Stimulated activated CD8-positive, alpha-beta memory T cell treated with anti-CD3 and anti-CD28 coated beads, Interleukin-2, amount 100 ng/mL, for 1 hour (primary cell): ENCODE results near the gene NAXD.
"Not testable (repeated sequence)": the region's sequence is repeated elsewhere in the genome, so short reads cannot be mapped to it uniquely, and the experiment has no call there.

Experiments
- DNase-seq, 2 donors: peaks; one replicate each; pipeline ENCODE4 v3.0.0-alpha.2; 2020; ENCODE audit warnings: low read depth in 2 of 2

NAXD gene

DNA sequence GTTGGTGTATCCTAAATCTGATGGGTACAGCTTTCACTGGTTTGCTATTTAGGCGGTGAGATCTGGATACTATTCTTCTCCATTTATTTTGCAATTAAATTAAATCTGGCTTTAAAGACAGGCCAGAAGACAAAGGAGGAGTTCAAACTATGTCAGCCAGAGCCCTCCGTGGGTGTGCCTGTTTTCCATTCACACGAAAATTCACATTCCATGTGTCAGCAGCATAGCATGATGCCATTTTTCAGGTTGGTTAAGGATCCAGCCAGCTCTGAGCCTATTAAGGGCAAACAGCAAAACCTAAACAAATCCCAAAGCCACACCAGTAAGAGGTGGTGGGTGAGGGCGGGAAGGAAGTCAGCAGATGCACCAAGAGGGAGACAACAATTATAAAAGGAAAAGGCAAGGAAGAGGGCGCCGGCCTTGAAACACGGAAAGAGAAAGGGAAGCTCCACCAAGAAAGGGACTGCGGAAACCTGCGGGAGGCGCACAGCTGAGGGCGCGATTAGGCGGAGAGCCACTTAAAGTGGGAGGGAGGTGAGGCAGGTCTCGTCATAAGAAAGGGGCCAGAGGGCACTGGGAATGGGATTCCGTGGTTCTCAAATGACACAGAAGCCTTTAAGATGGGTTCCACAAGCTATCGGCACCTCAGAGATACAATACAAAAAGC, 47.6 kb downstream of the NAXD start:
- DNase-seq = no peak

DNA sequence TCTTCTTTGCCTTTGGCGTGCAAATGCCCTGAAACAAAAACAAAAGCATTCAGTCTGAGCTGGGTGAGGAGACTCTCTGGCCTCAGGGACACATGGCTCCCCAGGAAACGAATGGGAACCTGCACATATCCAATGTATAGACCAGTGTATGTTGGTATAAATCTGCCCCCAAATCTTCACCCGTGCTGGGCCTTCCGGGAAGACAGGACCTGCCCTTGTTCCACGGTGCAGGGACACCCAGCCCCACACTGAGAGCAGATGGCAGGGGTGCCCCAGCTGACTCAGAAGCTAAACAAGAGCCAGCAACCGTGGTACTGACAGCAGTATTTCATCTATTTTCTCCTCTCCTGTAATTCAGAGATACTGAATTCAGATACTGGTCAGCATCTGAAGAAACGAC, 48.1 kb downstream of the NAXD start:
- DNase-seq = no peak

DNA sequence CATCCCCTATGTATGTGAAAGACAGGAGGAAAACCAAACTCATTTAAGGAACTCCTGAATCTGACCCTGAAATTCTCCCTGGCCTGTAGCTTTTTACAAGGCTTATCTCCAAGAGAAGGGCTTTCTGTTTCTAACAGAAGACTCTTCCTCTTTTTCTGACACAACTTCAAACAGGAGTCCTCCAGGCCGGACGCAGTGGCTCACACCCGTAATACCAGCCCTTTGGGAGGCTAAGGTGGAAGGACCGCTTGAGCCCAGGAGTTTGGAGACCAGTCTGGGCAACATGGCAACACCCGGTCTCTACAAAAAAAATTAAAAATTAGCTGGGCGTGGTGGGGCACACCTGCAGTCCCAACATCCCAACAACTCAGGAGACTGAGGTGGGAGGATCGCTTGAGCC, 48.7 kb downstream of the NAXD start:
- no peak for DNase-seq

DNA sequence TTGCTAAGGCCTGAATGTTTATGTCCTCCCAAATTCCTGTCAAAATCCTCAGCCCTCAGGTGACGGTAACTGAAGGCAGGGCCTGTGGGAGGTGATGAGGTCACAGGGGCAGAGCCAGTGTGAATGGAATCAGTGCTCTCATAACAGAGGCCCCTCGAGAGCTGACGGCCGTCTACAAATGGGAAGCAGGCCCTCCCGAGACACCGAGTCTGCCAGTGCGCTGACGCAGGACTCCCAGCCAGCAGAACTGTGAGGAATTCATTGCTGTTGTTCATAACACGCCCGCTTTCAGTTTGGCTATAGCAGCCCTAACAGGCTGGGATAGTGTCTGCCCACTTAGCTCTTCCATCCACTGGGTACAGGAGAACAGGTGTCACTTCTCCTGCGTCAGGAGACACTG, 49.3 kb downstream of the NAXD start:
- DNase-seq = no peak

DNA sequence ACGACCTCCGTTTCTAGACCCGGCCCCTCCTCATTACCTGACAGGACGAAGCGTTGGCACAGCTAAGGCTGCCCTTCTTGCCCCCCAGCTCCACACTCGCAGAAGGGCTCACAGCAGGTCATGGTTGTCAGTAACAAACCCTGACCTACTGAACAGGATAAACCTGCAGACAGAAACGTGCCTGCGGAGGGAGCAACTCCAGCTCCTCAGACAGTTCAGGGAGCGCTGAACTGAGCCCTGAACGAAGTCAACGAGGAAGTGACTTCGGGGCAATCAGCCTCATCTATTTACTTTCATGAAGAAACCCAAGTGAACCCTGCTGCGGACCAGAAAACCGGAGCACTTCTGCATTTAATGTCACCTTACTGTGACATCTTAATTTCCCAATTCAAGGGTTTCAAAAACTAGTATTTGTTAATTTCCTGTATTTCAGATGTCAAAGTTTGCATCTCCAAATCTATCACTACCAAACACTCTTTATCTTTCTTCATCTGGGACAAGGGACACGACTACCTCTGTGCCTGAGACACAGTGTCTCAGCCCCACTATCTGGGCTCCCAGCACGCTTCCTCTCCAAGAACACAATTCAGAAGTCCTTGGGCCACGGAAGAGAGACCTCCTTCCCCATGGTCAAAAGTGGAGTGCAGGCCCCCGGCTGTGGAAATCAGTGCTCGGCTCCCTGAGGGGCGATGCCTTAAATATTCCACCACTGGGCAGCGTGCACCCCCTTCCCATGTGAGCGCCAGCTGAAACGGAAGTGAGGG, 50.3 kb downstream of the NAXD start:
- DNase-seq = no peak

DNA sequence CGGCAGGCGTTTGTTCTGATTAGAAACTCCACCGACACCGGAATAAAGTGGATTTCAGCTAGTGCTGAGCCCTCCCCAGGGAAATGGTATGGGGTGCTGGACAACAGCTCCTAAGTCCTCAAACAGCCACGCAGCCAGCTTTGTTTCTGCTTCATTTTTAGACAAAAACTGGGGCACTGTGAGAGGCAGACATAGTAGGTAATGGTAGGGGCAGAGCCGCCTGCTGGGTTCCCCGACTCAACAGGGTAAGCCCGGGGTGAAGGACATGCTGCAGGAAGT, 50.8 kb downstream of the NAXD start:
- no peak for DNase-seq

DNA sequence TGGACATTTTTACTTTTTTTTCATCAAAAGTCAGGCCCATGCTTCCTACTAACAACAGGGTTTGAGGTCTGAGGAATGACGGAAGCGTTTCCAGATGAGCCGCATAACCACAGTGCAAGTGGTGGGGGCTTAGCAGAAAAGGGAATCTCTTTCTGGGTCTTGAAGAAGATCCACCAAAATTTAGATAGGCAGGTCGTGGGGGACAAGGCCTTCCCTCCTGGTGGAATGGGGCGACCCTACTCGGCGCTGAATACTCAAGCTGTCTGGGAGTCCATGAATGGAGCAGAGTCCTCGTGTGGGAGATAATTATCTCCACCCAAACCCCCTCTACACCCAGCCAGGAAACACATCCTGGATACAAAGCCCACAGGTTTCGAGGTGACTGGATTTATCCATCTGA, 53.7 kb downstream of the NAXD start:
- no peak for DNase-seq

DNA sequence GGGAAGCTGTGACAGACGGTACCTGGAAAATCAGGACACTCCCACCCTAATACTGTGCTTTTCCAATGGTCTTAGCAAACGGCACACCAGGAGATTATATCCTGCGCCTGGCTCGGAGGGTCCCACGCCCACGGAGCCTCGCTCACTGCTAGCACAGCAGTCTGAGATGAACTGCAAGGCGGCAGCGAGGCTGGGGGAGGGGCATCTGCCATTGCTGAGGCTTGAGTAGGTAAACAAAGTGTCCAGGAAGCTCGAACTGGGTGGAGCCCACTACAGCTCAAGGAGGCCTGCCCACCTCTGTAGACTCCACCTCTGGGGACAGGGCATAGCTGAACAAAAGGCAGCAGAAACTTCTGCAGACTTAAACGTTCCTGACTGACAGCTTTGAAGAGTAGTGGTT, 54.5 kb downstream of the NAXD start:
- not testable (repeated sequence) for DNase-seq

DNA sequence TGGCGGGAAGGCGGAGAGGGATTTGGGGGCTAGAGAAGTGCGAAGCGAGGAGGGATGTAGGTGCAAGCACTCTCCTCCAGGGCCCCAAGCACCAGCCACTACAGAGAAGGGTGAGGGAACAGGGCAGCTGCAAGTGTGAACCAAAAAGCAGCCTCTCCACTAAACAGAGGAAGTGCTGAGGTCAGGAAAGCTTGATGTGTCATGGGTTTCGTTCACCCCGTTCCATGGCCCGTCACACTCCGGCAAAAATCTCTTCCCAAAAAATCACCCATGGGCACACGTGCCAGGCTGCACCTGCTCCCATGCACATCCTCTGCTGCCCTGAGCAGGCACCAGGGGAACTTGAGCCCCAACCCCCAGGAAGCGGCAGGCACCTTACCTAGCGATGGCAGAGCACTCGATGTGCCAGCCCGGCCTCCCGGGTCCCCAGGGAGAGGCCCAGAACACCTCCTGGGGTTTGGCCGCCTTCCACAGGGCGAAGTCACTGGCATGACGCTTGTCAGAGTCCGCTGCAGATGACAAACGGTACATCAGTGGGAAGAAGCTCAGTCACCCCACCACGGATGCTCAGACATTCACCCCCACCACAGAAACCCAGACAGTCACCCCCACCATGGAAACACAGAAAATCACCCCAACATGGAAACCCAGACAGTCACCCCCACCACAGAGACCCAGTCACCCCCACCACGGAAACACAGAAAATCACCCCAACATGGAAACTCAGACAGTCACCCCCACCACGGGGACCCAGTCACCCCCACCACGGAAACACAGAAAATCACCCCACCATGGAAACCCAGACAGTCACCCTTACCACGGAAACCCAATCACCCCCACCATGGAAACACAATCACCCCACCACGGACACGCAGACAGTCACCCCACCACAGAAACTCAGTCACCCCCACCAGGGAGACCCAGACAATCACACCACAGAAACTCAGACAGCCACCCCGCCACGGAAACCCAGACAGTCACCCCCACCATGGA, 61.5 kb downstream of the NAXD start:
- DNase-seq = no peak

DNA sequence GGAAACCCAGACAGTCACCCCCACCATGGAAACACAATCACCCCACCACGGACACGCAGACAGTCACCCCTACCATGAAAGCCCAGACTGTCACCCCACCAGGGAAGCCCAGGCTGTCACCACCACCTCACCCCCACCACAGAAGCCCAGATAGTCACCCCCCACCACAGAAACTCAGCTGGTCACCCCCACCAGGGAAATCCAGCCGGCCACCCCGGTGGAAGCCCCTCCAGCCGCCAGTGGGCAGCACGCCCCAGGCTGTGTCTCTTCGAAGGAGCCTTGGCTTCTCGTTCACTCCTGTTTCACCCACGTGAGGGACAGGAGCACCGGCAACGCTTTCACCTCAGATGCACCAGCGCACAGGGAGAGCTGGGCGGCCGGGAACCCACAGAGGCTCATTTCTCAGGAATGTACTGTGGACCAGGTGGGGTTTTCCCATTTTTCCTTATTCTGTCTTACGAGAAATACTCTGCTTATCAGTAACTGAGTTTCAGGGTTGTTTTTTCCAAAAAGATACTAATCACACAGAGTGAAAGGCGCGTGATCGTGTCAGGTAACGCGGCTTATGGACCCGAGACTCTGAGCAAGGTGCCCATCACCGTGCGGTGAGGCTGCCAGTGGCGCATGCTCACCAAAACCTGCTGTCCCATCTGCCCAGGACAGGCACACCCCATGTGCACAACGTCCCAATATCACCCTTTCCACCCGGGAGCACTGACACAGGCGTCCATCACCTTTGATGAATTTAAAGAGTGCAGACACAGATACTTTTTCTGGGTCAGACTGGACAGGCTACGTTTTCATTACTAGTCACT, 62.6 kb downstream of the NAXD start:
- DNase-seq = no peak

DNA sequence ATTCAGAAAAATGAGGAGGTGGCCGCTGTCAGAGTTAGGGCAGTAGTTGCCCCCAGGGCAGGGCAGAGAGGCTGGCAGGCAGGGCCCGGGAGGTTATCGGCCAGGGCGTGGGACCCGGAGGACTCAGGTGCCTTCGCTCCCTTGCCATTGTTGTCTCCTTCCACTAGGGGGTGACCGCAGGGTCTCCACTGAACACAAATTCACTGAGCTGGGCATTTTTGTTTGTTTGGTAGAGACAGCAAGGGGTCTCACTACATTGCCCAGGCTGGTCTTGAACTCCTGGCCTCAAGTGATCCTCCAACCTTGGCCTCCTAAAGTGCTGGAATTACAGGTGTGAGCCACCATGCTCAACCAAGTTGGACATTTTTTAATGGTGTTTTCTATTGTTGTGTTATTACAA, 65.5 kb downstream of the NAXD start:
- no peak for DNase-seq

DNA sequence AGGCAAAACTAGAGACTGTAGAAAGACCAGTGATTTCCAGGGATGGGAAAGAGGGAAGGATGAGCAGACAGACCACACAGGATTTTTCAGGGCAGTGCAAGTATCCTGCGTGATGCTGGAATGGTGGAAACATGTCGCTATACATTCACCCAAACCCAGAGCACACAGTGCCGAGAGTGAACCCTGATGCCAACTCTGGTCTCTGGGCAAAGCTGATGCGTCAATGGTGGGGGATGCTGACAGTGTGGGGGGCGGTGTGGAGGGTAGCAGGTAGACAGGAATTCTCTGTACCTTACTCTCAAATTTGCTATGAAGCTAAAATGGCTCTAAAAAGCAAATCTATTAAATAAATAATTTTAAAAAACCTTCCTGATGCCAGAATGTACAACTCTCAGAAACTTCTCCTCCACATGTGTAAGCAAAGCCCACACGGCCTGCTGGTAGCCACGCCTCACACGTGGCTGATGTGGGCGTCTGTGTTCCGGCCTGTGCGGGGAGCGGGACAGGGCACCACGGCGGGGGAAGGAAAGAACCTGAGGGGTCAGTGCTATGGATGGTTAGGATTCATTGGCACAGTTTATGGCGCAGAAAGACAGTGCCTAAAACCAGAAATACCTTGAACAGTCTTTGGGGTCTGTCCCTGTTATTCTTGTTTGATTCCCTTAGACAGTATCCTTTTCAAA, 66.7 kb downstream of the NAXD start:
- no peak for DNase-seq

DNA sequence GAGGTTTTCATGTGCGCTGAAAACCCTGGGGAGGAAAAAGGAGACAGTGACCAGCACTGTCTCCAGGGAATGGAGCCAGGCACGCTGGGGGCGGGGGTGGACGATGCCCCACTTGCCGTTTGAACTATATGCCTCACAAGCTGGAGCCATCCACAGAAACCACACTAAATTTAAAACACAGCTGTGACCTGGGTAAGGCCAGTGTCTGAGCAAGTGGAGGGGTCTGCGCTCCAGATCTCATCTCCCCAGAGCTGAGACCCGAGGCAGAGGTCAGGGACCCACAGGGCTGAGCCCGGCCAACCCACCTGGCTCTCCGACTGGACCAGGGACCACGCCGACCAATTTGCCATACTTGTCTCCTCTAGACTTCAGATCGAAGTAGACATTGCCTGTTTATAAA, 67.4 kb downstream of the NAXD start:
- no peak for DNase-seq

DNA sequence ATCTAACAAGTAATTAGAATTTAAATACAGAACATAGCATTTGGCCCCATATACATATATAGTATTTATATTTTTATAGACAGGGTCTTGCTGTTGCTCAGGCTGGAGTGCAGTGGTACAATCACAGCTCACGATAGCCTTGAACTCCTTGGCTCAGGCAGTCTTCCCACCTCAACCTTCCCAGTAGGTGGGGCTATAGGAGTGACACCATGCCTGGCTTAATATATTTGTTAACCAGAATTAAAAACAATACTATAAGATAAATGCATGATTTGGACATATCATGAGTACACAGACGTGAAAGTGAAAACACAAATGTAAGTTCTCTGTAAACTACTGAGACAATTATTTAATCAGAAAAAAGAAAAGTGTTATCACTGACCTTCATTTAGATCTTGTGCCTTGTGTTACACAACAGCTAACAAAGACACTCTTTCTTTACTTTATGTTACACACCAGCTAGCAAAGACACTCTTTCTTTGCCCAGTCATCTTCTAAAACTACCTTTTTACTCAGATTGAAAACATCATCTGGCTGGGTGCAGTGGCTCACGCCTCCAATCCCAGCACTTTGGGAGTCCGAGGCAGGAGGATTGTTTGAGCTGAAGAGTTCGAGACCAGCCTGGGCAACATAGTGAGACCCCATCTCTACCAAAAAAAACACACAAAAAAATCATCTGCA, 68.0 kb downstream of the NAXD start:
- no peak for DNase-seq

DNA sequence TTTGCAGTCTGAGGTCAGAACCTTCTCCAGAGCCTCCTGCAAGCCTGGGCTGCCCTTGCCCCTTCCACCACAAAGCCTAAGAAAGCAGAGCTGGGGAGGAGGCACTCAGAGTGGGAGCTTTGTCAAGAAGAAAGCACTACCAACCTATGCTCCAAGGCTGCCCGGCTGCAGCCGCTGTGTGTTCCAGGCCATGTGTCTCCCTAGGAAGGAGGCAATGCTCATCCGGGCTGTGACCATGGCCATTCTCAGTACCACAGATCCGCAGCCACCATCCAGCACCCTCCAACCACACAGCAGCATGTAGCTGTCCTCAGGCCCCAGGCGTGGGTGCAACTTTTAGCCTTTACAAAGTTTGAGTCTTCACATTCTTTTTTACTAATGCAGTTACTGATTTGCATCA, 68.6 kb downstream of the NAXD start:
- DNase-seq = no peak

DNA sequence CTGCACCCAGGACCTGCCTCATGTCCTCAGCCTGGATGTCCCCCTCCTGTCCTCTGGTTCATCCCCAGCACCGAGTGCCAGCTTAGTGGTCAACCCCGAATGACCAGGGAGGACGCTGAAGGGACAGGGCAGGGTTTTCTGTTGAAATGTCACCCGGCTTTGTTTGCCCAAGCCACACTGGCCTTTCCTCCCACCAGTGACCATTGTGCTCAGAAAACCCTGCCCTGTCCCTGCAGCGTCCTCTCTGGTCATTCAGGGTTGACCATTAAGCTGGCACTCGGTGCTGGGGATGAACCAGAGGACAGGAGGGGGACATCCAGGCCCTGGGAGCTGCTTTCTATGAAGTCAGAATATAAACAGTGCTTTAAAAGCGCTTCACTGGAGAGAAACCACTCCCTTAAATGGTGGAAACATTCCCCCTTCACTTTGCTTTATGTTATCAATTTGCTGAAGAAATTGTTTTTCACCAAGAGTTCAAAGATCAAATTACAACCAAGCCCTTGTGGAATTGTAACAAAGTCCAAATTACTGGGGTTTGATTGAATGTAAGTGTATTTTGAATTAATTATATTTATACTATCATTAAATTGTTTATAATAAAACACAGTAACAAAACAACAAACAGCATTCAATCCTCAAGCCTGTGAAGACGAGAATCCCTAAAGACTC, 69.2 kb downstream of the NAXD start:
- DNase-seq = no peak

DNA sequence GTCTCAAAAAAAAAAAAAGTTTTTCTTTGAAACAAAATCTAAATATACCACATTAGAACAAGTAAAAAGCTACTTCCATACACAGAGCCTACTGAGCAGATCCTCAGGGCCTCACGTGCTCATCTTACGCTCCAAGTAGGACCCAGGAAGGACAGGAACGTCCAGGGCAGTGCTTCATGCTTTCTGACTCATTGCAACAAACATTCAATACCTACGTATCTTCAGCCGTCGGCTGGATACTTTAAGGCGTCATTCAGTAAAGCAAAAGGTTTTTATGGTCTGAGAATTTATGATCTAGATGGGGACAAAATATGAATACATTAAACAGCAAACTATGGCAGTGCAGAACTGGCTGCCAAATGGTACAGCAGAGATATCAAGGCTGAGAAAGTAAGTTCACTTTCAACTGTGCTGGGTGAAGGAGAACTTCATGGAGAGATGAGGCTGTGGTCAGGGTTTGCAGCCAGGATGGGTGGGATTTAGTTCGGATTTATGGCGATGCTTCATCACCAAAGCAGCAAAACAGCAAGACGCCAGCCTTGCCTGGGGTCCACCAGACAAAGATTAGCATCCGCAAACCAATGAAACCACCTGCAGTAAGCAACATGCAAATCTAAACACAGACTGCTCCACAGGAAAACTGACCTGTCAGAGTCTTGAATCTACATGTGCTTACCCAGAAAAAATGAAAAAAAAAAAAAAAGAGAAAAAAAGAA, 70.1 kb downstream of the NAXD start:
- no peak for DNase-seq

DNA sequence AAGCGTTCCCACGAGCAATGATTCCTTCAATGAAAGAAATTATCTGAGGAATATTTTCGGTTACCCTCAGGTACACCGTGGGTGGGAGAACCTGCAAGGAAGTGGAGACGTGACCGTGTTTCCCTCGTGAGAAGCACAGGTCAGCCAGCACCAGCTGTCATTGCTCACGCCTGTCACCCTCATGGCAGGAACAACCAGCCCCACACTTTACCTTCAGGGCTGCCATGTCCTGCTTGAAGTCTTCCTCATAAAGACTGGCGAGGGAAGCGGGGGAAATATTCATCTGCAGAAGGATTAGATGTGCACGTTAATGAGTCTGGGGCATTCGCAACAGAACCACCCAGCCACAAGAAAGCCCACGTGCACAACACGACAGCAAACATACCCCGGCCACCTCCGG, 72.4 kb downstream of the NAXD start:
- DNase-seq = no peak

DNA sequence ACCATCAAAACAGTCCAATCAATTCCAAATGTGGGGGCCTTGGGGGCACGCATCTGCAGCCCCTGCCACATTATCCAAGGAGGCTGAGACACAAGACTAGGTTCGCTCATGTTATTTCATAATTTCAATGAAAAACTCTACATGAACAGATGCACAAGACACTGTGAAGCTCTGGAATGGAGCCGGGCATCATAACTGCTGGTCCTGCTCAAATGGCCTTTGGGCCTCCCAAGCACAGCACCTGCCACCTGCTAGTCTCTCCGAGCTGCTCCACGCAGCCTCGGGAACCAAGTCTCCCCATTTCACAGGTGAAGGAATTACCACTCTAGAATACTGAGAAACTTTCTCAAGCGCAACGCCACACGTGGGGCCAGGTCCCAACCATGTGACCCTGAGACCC, 73.7 kb downstream of the NAXD start:
- no peak for DNase-seq
